BE2C (cell line): ENCODE measurements around the gene IGLON5.

Experiments used
- DNase-seq: peaks from one replicate; pipeline ENCODE4 v3.0.0-alpha.2; 2020
- H3K27me3 ChIP-seq: fragments of 250-450 bp; sonication (Bioruptor Pico); 2 replicates; pipeline ENCODE4 v1.5.1; 2020; ENCODE audit warnings: mild to moderate bottlenecking
- H3K36me3 ChIP-seq: fragments of 250-450 bp; sonication (Bioruptor Pico); 2 replicates; pipeline ENCODE4 v1.5.1; 2020; ENCODE audit warnings: mild to moderate bottlenecking
- H3K4me1 ChIP-seq: fragments of 250-450 bp; sonication (Bioruptor Pico); 2 replicates; pipeline ENCODE4 v1.5.1; 2020
- H3K4me3 ChIP-seq: 2 replicates; pipeline ENCODE4 v1.5.1; 2011; ENCODE audit warnings: low read depth, low read length
- H3K9me3 ChIP-seq: fragments of 250-450 bp; sonication (Bioruptor Pico); 2 replicates; pipeline ENCODE4 v1.5.1; 2020
- CTCF ChIP-seq: IDR thresholded peaks from 2 replicates; pipeline ENCODE4 v1.5.1; 2012; ENCODE audit warnings: mild to moderate bottlenecking, low read depth, low read length

Gene IGLON5

DNA sequence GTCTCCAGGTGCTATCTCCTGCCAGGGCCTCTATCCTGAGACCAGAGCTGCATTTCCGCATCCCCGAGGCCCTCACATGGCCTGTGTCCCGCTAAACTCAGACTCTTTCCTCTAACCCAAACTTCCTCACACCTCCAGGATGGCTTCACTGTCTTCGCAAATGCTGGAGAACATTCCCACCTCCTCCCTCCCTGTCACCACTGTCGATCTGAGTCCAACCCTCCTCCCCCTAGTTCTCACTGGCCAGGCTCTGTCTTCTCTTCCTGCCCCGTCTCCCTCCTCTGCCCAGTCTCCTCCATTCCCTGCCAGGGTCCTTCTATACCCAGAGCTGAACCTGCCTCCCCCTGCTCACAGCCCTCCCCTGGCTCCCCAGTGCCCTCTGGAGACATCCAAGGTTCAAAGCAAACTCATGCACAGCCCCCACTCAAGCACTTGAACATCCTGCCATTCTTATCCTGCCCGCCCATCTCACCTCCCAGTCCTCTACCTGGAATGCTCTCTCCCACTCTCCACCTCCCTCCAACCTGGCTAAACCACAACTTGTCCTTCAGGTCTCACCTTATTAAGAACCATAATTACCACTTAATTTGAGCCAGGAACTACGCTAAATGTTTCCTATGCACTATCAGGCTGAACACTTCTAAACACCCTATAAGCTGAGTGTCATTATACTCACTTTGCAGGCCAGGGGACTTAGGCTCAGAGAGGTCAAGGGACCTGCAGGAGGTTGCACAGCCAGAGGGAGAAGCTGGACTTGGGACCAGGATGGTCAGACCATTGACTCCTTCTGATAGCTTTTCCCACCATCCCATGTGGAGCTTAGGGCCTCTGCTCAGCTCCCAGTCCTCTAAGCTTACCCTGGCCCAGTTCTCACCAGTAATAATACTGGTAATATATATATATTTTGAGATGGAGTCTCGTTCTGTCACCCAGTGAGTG lies 31.5 kb downstream of the IGLON5 start:
- no peak for TF ChIP-seq CTCF
- Histone ChIP-seq H3K4me3 (no peak overlapping the region), H3K4me1 (no peaks in the 10 kb centered on the region; the same call in 1 of the 2 replicates), H3K27me3 (peaks cover 10% of the 10 kb centered on the region), H3K9me3 (no peaks in the 10 kb centered on the region), H3K36me3 (peaks cover 5% of the 10 kb centered on the region; the same call in 1 of the 2 replicates)
- no peak for DNase-seq

- DNase-seq: no peak
Measured at GRCh38 chr19:51345076-51345620, 33.7 kb downstream of the IGLON5 start.

DNA sequence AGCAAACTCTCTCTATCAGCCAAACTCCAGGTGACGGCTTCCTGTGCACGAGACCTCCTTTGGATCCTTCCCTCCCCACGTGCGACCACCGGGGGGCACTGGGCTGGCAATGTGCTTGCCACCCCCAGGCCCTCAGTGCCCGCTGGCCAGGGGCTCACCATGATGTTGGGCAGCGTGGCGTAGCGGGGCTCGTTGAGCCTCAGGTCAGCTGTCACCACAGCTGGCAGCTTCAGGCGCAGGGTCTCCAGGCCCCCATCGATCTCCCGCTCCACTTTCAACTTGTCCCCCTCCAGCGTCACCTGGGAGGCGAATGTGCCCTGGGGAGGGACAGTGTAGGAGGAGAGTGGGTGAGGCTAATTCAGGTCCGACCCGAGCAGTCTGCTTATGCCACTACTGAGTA lies 35.3 kb downstream of the IGLON5 start:
- no peak for TF ChIP-seq CTCF
- no peaks in the 10 kb centered on the region for H3K9me3 ChIP-seq
- H3K27me3 ChIP-seq: no peaks in the 10 kb centered on the region
- DNase-seq: no peak
- H3K4me1 ChIP-seq: no peaks in the 10 kb centered on the region; the same call in none of the 2 replicates
- H3K4me3 ChIP-seq: no peak overlapping the region
- H3K36me3 ChIP-seq: peaks cover 23% of the 10 kb centered on the region

More at GRCh38 chr19:51345076-51345620, 33.7 kb downstream of the IGLON5 start:
- Histone ChIP-seq H3K27me3 (peaks cover 8% of the 10 kb centered on the region), H3K4me1 (no peaks in the 10 kb centered on the region; the same call in none of the 2 replicates), H3K4me3 (no peak overlapping the region), H3K9me3 (no peaks in the 10 kb centered on the region), H3K36me3 (peaks cover 13% of the 10 kb centered on the region)
- TF ChIP-seq CTCF: no peak

DNA sequence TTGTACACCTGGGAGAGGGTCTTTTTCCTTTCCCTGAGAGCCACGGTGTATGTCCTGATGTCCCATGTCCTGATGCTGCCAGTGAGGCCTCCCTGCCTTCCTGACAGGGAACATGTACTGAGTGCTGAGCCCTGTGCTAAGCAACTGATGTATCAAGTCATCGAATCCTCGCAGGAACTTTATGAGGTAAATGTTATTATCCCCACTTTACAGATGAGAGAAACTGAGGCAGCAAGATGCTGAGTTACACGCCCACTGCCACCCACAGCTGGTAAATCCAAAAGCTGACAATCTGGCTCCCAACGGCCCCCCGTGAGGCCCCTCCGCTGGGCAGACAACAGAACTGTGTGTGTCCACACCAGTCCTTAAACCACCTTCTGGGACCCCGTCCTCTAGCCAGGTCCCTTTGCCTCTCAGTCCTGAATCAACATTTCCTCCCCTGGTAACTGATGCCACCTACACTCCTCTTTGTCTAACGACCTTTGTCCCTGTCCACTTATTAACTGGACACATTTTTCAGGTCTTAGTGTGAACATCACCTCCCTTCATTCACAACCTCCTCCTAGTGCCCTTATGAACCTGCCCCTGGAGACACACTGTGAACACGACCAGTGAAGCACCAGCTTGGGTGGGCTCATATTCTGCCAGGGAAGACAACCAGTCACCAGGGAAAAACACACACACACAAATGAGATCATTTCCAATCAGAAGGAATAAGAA lies 35.9 kb downstream of the IGLON5 start:
- peaks cover 27% of the 10 kb centered on the region for H3K36me3 ChIP-seq
- no peak for DNase-seq
- H3K4me1 ChIP-seq: no peaks in the 10 kb centered on the region; the same call in none of the 2 replicates
- H3K27me3 ChIP-seq: no peaks in the 10 kb centered on the region
- H3K4me3 ChIP-seq: no peak overlapping the region
- no peak for TF ChIP-seq CTCF
- no peaks in the 10 kb centered on the region for H3K9me3 ChIP-seq

GRCh38 chr19:51351266-51351990 lies 40.0 kb downstream of the IGLON5 start:
- no peak overlapping the region for H3K4me3 ChIP-seq
- H3K9me3 ChIP-seq: no peaks in the 10 kb centered on the region
- peaks cover 28% of the 10 kb centered on the region for H3K36me3 ChIP-seq
- H3K27me3 ChIP-seq: no peaks in the 10 kb centered on the region
- no peak for DNase-seq
- no peaks in the 10 kb centered on the region; the same call in 1 of the 2 replicates for H3K4me1 ChIP-seq
- no peak for TF ChIP-seq CTCF
